GM12878 (cell line): ENCODE results near the gene ETFRF1. TPM values are rescaled to one million over a fixed set of nuclear protein-coding genes. Genes with fewer than 3 reads are reported as not detected.

Source experiments
- ASH2L ChIP-seq: fragments of 300-600, 200-600 bp; sonication (generic); IDR thresholded peaks from 2 replicates; pipeline ENCODE4 v1.6.1; 2017; ENCODE audit warnings: low read depth, mild to moderate bottlenecking, borderline replicate concordance
- BACH1 ChIP-seq: fragments of 450-650 bp; IDR thresholded peaks from 2 replicates; pipeline ENCODE4 v1.6.1; 2017; ENCODE audit warnings: mild to moderate bottlenecking, borderline replicate concordance
- BMI1 ChIP-seq: fragments of 450-650 bp; IDR thresholded peaks from 2 replicates; pipeline ENCODE4 v1.6.1; 2016; ENCODE audit warnings: mild to moderate bottlenecking, moderate library complexity, borderline replicate concordance
- CEBPZ ChIP-seq: fragments of 150-350 bp; IDR thresholded peaks from 2 replicates; pipeline ENCODE4 v1.6.1; 2016; ENCODE audit warnings: low read depth, low read length
- EZH2 ChIP-seq: IDR thresholded peaks from 2 replicates; pipeline ENCODE4 v1.6.1; 2012; ENCODE audit warnings: low read depth, mild to moderate bottlenecking, control low read depth, inconsistent platforms, low read length, borderline replicate concordance; ENCODE audit not compliant: control insufficient read depth
- FOXK2 ChIP-seq: fragments of 450-650 bp; IDR thresholded peaks from 2 replicates; pipeline ENCODE4 v1.6.1; 2017; ENCODE audit warnings: mild to moderate bottlenecking, moderate library complexity
- HDGF ChIP-seq: fragments of 450-650 bp; IDR thresholded peaks from 2 replicates; pipeline ENCODE4 v1.6.1; 2016; ENCODE audit warnings: antibody characterized with exemption
- IRF5 ChIP-seq: fragments of 450-650 bp; IDR thresholded peaks from 2 replicates; pipeline ENCODE4 v1.6.1; 2017; ENCODE audit warnings: borderline replicate concordance
- MTA3 ChIP-seq: IDR thresholded peaks from 2 replicates; pipeline ENCODE4 v1.6.1; 2012; ENCODE audit warnings: low read length, inconsistent platforms, borderline replicate concordance
- PKNOX1 ChIP-seq: fragments of 450-650 bp; IDR thresholded peaks from 2 replicates; pipeline ENCODE4 v1.6.1; 2016; ENCODE audit warnings: mild to moderate bottlenecking
- TAF1 ChIP-seq: IDR thresholded peaks from 2 replicates; pipeline ENCODE4 v1.6.1; 2011; ENCODE audit warnings: mild to moderate bottlenecking, low read depth, low read length, borderline replicate concordance
- TCF12 ChIP-seq: IDR thresholded peaks from 2 replicates; pipeline ENCODE4 v1.6.1; 2011; ENCODE audit warnings: low read depth, mild to moderate bottlenecking, low read length
- ZNF24 ChIP-seq: fragments of 450-650 bp; IDR thresholded peaks from 2 replicates; pipeline ENCODE4 v1.6.1; 2017; ENCODE audit warnings: antibody characterized with exemption, mild to moderate bottlenecking
- ZNF687 ChIP-seq: fragments of 450-650 bp; IDR thresholded peaks from 2 replicates; pipeline ENCODE4 v1.6.1; 2017; ENCODE audit warnings: mild to moderate bottlenecking, moderate library complexity
- polyA plus RNA-seq, 11 experiments: library from polyadenylated mRNA; depleted of rRNA in 4 of 11; unstranded in 6 of 11; stranded (reverse) in 5 of 11; fragments of >200 nt; fragmentation: Nextera tagmentation in 4 of 11; fragmentation: Illumina TruSeq in 1 of 11; extraction: Ambion mirVana in 4 of 11; extraction: Trizol in 1 of 11; gene quantifications; 1 replicate in 1 of 11; 2 replicates in 10 of 11; pipeline versions ENCODE4 v1.2.1 to v1.2.3, GENCODE V29; 2011 to 2016; ENCODE audit warnings: inconsistent platforms in 2 of 11, missing spikeins in 2 of 11, low read depth in 1 of 11
- total RNA-seq, 4 experiments: library from RNA; depleted of rRNA in 3 of 4; stranded (reverse); fragments of >200 nt in 3 of 4; fragmentation: Illumina TruSeq in 1 of 4; extraction: Trizol in 1 of 4; gene quantifications; 2 replicates each; pipeline versions ENCODE4 v1.2.1 to v1.2.3, GENCODE V29; 2013 to 2021

Gene ETFRF1
- total and polyA plus RNA-seq, 10 of the 15 experiments (the other 5 are each of a cell fraction or from before 2014, with no cell fraction given): 9.9 to 59.6 (median 26.2) TPM

GRCh38 chr12:25195056-25195971, at the start of gene ETFRF1, which contains the start of gene DNAI7 (continued):
- TF ChIP-seq ZNF687 (no peak), IRF5 (0 out of 2 replicates have a peak, but pooled peaks have one; percentile 48), TAF1 (peak; percentile 65), PKNOX1 (peak; percentile 91), FOXK2 (no peak), CEBPZ (no peak), BACH1 (no peak), HDGF (peak; percentile 91), ZNF24 (no peak), EZH2 (no peak), BMI1 (peak; percentile 96), ASH2L (0 out of 2 replicates have a peak, but pooled peaks have one; percentile 0), TCF12 (peak; percentile 59; the same call in 1 of the 2 replicates), MTA3 (0 out of 2 replicates have a peak, but pooled peaks have one; percentile 38)
